Measurements from ENCODE around the gene GAL3ST2. TPM values are rescaled to one million over a fixed set of nuclear protein-coding genes. Genes with fewer than 3 reads are reported as not detected.
"Not testable (repeated sequence)": the region's sequence is repeated elsewhere in the genome, so short reads cannot be mapped to it uniquely, and the experiment has no call there.

The GAL3ST2 gene
- total and polyA plus RNA-seq, 2 of the 8 experiments (the other 6 are each of a cell fraction or from before 2014, with no cell fraction given): not detected

GRCh38 chr2:241806217-241806616 is 29.6 kb downstream of the GAL3ST2 start:
- H2AK5ac ChIP-seq (ENCODE audit: low read depth, low read length); H2BK15ac ChIP-seq (ENCODE audit: low read length); H4K8ac ChIP-seq (ENCODE audit: extremely low read depth, insufficient read depth, low read length); H2BK120ac ChIP-seq (replicated peaks; ENCODE audit: low read depth, low read length); H3K23me2 ChIP-seq (ENCODE audit: low read depth, low read length); H2AFZ ChIP-seq (ENCODE audit: low read length); H4K91ac ChIP-seq (replicated peaks; ENCODE audit: insufficient read length, low read length); H3K4me3 ChIP-seq (ENCODE audit: extremely low read depth in 1 of 4, insufficient read depth in 2 of 4, low read depth in 3 of 4, low read length in 4 of 4); H2BK5ac ChIP-seq (ENCODE audit: low read depth, low read length); H2BK12ac ChIP-seq (ENCODE audit: low read depth, low read length); H3K79me1 ChIP-seq (ENCODE audit: low read depth, low read length); H3K79me2 ChIP-seq (ENCODE audit: control insufficient read depth in 1 of 2, insufficient read depth in 2 of 2, low read length in 2 of 2); POLR2A ChIA-PET (ENCODE audit: partially characterized antibody); H3K4me2 ChIP-seq (ENCODE audit: insufficient read depth in 1 of 2, low read depth in 2 of 2, low read length in 2 of 2); DNase-seq (ENCODE audit: low read depth in 1 of 2, low spot score in 2 of 2); H3K56ac ChIP-seq (replicated peaks; ENCODE audit: insufficient read length, low read depth, low read length); H3K36me3 ChIP-seq (ENCODE audit: control insufficient read depth in 2 of 4, insufficient read depth in 4 of 4, low read length in 3 of 4); H3K23ac ChIP-seq (ENCODE audit: insufficient read length); H3K4ac ChIP-seq (replicated peaks; ENCODE audit: insufficient read length, low read depth, low read length); CTCF ChIA-PET (ENCODE audit: partially characterized antibody); H3K18ac ChIP-seq (ENCODE audit: extremely low read depth, low read length); H2BK20ac ChIP-seq (ENCODE audit: low read length); H3K9ac ChIP-seq (replicated peaks in 1 of 4; ENCODE audit: extremely low read depth in 1 of 4, low read depth in 3 of 4, low read length in 3 of 4); H4K20me1 ChIP-seq (replicated peaks in 1 of 2; ENCODE audit: control insufficient read depth in 1 of 2, insufficient read depth in 2 of 2, low read length in 2 of 2); FAIRE-seq; H4K5ac ChIP-seq (ENCODE audit: insufficient read length, low read depth, low read length); H3K9me3 ChIP-seq (ENCODE audit: insufficient read depth in 2 of 2, low read depth in 1 of 2, low read length in 1 of 2); H3K27ac ChIP-seq (ENCODE audit: low read depth, low read length); H3K14ac ChIP-seq (ENCODE audit: insufficient read length): not testable (repeated sequence)
- no CpG with 5 or more reads among the region's 8 CpGs for WGBS, 2 experiments (ENCODE audit: extremely low coverage in 1 of 2, insufficient coverage in 1 of 2, insufficient read length in 1 of 2, insufficient replicate concordance in 2 of 2, low coverage in 1 of 2, low lambda C conversion rate in 2 of 2, missing lambda C conversion rate in 1 of 2)
- Histone ChIP-seq H3K27me3 (replicated peaks in 1 of 4; ENCODE audit: control insufficient read depth in 3 of 4, extremely low read depth in 1 of 4, insufficient read depth in 3 of 4, low read length in 3 of 4) (peaks cover 0 to 23% (median 6%) of the 10 kb centered on the region in 4 experiments; a peak in 5 of 7 replicates), H3K4me1 (replicated peaks in 1 of 4; ENCODE audit: control insufficient read depth in 3 of 4, insufficient read depth in 4 of 4, low read length in 3 of 4) (peaks cover 4 to 30% (median 11%) of the 10 kb centered on the region in 4 experiments)

All from H1 (cell line).